GM12892 (cell line): ENCODE data around the gene KCTD13.

Experiments
- DNase-seq: peaks from one replicate; pipeline ENCODE4 v3.0.0; 2011; ENCODE audit not compliant: insufficient read length
- FAIRE-seq: peaks from 2 replicates; lab custom pipeline; 2011; peaks lifted over from hg19 to GRCh38; lab: Jason Lieb, UNC
- POLR2A ChIP-seq: IDR thresholded peaks from 2 replicates; pipeline ENCODE4 v1.6.1; 2011; ENCODE audit warnings: low read depth, low read length, control low read depth
- POLR2AphosphoS5 ChIP-seq: IDR thresholded peaks from 2 replicates; pipeline ENCODE4 v1.6.1; 2011; ENCODE audit warnings: low read depth, low read length, control low read depth
- TAF1 ChIP-seq: IDR thresholded peaks from 2 replicates; pipeline ENCODE4 v1.6.1; 2011; ENCODE audit warnings: low read depth, mild to moderate bottlenecking, control low read depth, low read length, borderline replicate concordance

KCTD13 gene

GRCh38 chr16:29927070-29927905 is 1.3 kb upstream of the KCTD13 start:
- FAIRE-seq, result no peak
- TF ChIP-seq POLR2A (no peak), TAF1 (no peak), POLR2AphosphoS5 (no peak)
- DNase-seq, result no peak

GRCh38 chr16:29926711-29927052 is 656 bp upstream of the KCTD13 start:
- DNase-seq, result no peak
- no peak for TF ChIP-seq POLR2AphosphoS5
- no peak for TF ChIP-seq POLR2A
- TF ChIP-seq TAF1, result no peak
- no peak for FAIRE-seq

- FAIRE-seq, result peak; percentile 48
- no peak for TF ChIP-seq TAF1
- TF ChIP-seq POLR2AphosphoS5, result no peak
- no peak for TF ChIP-seq POLR2A
- no peak for DNase-seq
Observed at GRCh38 chr16:29925105-29925756, 795 bp downstream of the KCTD13 start.

DNA sequence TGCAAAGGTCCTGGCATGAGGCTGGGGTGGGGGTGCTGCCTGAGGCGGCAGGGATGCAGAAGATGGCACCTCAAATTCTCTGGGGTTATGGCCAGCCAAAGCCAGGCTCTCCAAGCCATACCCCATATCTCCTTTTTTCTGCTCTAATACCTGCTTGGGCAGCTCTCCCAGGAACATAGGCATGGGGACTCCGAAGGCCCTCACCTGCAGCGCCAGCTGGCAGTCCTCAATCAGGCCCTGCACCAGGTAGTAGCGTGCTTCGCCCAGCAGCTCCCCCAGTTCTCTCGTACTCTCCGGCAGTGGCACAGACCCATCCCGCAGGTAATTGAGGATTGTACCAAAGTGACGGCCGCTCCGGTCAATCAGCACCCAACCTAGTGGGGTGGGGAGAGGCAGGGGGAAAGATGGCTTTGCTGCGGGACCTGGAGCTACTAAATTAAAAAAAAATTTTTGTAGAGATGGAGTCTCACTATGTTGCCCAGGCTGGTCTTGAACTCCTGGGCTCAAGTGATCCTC is 3.0 kb downstream of the KCTD13 start:
- no peak for FAIRE-seq
- no peak for TF ChIP-seq POLR2AphosphoS5
- TF ChIP-seq TAF1, result no peak
- TF ChIP-seq POLR2A, result no peak

DNA sequence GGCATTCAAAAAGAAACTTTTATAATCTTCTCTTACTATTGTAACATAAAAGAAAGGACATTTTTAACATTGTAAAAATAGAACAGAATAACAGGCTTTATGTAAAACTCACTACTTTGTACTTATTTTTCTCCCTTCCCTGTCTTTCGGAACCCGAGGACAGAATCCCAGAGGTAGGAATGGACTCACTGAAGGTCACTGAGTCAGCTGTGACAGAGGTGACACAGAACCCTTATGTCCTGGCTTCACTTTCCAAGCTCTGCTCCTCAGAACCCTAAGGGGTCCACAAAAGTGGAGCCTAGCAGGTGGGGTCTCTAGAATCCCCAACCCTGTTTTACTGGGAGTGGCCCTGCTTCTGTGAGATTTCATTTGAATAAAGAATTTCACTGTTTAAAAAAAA is 3.7 kb downstream of the KCTD13 start:
- no peak for FAIRE-seq
- no peak for DNase-seq
- TF ChIP-seq POLR2A (no peak), POLR2AphosphoS5 (no peak), TAF1 (no peak)

More for the DNA sequence above, 3.0 kb downstream of the KCTD13 start:
- DNase-seq, result no peak

GRCh38 chr16:29921034-29921385 is 5.0 kb downstream of the KCTD13 start:
- FAIRE-seq, result no peak
- no peak for TF ChIP-seq TAF1
- TF ChIP-seq POLR2AphosphoS5, result no peak
- TF ChIP-seq POLR2A, result no peak
- DNase-seq, result no peak

GRCh38 chr16:29920288-29921033 is 5.6 kb downstream of the KCTD13 start:
- TF ChIP-seq POLR2AphosphoS5, result no peak
- no peak for TF ChIP-seq POLR2A
- TF ChIP-seq TAF1, result no peak
- FAIRE-seq, result no peak

DNA sequence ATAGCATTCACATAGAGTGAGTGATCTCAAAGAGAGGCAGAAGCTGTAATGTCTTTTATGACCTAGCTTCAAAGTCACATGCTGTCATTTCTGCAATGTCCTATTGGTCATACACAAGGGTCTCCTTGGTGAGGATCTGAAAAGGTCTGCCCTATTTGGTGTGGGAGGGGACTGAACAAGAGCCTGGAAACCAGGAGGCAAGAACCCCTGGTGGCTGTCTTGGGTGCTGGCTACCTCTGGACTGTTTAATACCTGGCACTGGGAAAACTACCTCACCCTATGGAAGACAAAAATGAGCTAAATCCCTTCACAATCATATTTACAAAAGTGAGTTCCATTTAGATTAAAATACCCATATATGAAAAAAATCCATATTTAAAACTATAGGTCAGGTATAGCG is 9.0 kb downstream of the KCTD13 start:
- DNase-seq (no peak), FAIRE-seq (no peak)
- TF ChIP-seq POLR2A (no peak), POLR2AphosphoS5 (no peak), TAF1 (no peak)

More at GRCh38 chr16:29920288-29921033, 5.6 kb downstream of the KCTD13 start:
- DNase-seq, result no peak

DNA sequence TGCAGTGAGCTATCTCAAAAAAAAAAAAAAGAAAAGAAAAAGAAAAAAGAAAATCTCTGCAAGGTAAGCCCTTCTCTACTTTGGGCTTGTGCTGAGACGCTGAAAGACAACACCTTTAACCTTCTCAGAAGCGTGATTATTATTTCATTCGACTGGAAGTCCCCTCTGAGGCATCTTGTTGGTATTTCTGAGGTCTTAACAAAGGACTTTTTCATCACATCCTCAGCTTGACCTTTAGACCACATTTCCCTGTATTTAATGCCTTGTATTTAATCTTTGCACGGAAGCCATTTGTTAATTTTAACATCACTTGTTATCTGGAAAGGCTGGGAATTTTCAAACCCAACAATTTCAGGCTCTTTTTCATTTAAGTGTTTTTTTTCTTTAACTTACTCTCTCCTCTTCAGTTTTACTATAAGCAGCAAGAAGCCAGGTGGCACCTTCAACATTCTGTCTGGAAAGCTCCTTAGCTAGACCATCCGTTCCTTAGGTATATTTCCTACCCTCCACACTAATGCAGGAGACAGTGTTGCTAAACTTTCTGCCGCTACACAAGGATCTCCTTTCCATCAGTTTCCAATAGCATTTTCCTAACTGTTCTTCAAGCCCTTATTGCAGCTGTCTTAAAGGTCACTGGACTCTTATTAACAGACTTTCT is 10.3 kb downstream of the KCTD13 start:
- DNase-seq, result no peak
- TF ChIP-seq TAF1, result no peak
- TF ChIP-seq POLR2AphosphoS5, result no peak
- no peak for TF ChIP-seq POLR2A
- no peak for FAIRE-seq

GRCh38 chr16:29913514-29913913 is 12.5 kb downstream of the KCTD13 start:
- FAIRE-seq (no peak), DNase-seq (no peak)
- TF ChIP-seq POLR2AphosphoS5, result no peak
- no peak for TF ChIP-seq POLR2A
- TF ChIP-seq TAF1, result no peak

DNA sequence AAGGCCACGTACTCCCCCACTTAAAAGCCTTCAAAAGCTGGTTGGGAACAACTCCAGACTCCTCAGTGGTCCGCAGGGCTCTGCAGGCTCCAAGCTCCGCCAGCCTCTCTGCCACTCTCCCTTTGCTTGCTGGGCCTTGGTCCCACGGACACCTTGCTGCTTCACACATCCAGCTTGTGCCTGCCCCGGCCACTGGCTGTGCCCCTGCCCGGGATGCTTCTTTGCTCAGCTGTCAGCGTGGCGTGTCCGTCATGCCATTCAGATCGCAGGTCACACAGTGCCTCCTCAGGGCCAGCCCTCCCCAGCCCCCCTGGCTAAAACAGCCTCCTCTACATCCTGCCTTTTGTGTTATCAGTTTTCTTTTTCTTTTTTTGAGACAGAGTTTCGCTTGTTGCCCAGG is 13.9 kb downstream of the KCTD13 start:
- FAIRE-seq (no peak), DNase-seq (no peak)
- TF ChIP-seq POLR2AphosphoS5 (no peak), TAF1 (no peak), POLR2A (no peak)

DNA sequence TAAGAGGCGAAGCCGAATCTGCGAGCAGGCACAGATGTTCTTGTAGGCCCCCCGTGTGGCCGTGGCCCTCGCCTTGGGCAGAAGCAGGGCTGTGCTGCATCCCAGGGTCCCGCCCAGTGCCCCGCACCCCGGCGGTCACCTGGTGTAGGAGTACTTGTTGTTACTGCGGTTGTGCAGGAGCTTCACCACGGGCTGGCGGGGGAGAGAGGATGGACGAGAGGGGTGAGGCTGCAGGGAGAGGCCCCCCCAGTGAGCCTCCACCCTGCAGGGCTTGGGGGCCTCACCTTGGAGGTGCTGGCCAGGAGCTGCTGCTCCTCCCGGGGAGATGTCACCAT is 14.4 kb downstream of the KCTD13 start:
- TF ChIP-seq POLR2A, result no peak
- TF ChIP-seq TAF1, result no peak
- no peak for TF ChIP-seq POLR2AphosphoS5
- no peak for DNase-seq
- no peak for FAIRE-seq
